GM18505 (cell line): ENCODE measurements around the gene ADGRV1.

Experiments used
- ATAC-seq: cut with Tn5 transposase; IDR thresholded peaks from one replicate; pipeline ENCODE4 v1.9.1; 2021; ENCODE audit not compliant: unreplicated experiment
- POLR2A ChIP-seq: IDR thresholded peaks from 4 replicates; pipeline ENCODE4 v1.6.1; 2011; ENCODE audit warnings: borderline replicate concordance; ENCODE audit not compliant: insufficient read depth, insufficient read length; ENCODE audit errors: extremely low read depth

ADGRV1 gene

DNA sequence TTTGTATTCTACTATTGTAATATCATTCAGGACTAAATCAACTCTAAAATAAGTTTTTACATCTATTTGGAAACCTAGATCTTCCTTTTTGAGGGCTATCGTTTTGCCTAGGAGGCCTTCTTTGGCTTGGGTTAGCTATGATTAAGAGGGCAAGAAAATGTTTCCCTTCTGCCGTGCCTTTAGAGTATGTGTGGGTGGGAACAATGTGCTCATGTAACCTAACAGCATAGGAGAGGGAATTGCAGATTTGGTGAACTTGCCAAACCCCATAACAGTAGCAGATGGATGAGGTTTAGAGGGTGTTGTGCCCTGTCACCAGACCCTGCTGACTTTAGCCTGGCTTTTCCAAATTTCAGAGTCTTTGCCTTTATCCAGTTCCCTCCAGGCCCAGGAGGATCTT, 339.0 kb downstream of the ADGRV1 start:
- no peak for TF ChIP-seq POLR2A
- no peak for ATAC-seq

DNA sequence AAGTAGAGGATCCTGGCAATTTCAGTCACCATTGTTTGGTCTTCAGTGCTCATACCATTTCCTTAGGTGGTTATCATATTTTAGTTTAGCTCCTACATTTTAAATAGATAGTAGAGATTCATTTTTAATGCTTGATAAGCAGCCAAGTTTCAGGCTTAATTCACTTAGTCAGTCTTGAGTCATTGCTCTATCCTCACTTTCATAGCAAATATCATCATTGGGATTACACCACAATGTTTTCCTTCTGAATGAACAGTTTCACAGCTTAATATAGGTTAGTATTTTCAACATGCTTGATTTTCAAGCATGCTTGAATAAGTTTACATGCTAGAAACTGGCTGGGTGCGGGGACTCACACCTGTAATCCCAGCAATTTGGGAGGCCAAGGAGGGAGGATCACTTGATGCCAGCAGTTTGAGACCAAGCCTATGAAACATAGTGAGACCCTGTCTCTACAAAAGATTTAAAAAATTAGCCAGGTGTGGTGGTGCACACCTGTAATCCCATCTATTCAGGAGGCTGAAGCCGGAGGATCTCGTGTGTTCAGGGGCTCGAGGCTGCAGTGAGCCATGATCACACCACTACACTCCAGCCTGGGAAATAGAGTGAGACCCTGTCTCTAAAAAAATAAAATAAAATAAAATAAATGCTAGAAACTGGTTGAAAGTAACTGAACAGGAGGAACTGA, 339.9 kb downstream of the ADGRV1 start:
- no peak for ATAC-seq
- no peak for TF ChIP-seq POLR2A

DNA sequence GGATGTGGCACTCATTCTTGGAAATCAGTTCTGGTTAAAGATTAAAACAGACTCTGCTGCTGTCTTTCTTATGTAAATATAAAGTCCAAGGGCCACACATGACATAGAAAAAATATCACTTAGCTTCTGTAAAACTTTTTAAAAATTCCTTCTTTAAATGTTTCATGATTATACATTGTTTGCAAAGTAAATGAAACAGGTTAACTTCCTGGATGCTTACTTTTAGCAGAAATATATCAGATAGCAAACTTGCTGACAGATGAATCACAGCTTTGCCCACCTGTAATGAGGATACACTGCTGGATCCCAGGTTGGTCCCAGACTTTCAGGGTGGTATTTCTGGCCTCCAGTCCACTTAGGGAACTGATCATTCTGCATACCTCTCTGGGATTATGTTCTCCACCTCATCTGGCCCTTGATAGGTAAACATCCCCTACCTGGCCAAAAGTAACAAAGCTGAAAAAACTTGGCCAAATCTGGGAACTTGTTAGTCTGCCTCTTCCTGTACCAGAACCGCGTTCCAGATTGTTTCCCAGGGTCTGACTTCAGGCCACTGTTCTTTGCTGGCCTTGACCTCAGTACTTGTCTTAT, 340.5 kb downstream of the ADGRV1 start:
- TF ChIP-seq POLR2A: no peak
- ATAC-seq: no peak

DNA sequence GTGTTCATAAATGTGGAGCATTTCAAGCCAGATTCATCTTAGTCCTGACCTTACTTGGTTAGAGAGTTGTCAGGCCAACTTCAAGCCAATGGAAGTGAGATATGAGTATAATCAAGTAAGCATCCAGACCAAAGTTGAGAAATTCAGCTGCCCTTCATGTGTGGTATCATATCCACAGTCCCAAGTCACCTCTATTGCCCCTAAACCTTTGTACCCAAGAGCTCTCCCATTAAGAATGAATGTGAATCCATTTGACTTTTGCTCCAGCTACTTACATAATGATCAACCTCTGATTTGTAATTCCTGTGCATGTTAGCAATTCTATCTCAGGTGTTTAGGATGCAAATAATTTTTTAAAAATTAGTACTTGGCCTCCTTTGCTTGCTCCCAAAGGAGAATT, 342.7 kb downstream of the ADGRV1 start:
- TF ChIP-seq POLR2A: no peak
- ATAC-seq: no peak

DNA sequence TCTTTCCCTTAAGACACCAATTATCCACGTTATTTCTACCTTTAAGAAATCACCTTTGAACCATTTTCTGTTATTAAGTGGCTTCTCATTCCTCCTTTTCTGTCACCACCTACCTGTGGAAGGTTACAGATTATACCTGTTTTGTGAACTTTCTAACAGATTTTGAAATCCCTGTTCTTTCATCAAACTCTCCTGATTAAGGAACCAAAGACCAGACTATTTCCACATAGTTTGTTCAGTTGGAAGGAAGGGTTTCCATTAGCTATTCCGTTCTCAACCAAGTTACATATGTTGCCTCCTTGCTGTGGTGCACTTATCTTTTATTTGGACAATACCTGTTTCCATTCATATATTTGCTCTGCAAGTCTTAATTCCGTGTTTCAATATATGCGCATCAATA, 343.6 kb downstream of the ADGRV1 start:
- ATAC-seq: no peak

DNA sequence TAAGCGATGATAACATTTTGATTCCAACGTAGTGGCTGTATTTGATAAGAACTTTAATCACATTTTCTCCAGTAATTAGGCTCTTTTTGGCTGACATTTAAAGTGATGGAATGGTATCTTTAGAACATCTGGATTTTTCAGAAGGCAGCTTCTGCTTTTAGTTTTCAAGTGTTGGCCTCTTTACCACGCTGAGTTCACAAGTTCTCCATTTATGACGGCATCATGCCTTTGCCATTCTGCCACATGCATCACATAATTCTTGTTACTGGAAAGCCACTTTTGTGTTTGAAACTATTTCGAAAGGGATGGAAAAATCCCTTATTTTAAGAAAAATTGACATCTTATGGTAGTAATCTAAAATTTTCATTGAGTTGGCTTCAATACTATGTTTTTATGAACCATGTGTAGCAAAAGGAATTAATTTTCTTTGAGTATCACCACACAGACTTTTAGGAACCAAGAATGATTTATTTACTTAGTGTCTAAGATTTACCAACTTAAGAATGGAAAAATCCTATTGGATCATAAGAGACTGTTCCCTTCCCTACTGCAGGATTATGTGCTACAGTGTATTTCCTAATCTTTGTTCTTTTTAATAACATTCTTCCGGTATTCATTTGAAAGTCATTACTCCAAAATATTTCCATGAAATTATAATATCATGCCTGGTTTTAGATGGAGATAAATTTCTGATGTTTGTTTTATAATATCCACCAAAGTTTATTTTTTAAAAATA, 344.2 kb downstream of the ADGRV1 start:
- ATAC-seq: no peak
- no peak for TF ChIP-seq POLR2A

More for the DNA sequence above, 343.6 kb downstream of the ADGRV1 start:
- TF ChIP-seq POLR2A: no peak

DNA sequence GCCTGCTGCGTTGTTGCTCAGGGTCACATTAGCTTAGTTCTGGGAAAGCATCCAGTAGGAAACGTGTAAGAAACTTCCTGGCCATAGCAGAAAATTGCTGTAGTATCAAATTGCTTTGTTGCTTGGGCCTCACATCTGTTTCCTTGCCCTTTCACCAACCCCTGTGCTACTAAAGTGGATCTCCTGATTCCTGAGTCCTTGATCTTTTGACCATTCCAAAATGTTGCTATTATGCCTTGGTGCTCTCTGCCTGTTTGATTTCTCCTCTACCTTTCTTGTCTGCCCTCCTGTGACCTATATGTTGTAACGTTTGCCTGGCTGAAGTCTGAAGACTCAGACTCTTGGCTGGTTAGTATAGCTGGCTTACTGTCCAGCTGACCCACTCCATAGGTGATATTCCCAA, 350.5 kb downstream of the ADGRV1 start:
- ATAC-seq: no peak
- no peak for TF ChIP-seq POLR2A

DNA sequence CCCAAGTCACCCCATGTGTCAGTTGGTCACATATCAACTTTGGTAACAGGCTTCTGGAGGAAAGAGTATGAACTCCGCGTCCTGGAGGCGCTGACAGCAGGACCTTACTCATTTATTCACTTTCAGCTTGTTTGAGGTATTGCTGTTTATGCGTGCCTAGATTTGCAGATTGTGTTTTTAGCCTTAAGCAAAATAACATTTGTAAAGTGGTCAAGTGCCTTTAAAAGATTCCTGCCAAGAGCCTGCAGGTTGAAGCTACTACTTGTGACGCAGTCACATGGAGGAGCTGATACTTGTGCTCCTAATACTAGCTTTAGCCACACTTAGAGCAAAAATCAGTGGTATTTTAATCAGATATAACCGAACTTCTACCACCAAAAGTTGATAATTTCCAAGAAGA, 351.3 kb downstream of the ADGRV1 start:
- no peak for TF ChIP-seq POLR2A

DNA sequence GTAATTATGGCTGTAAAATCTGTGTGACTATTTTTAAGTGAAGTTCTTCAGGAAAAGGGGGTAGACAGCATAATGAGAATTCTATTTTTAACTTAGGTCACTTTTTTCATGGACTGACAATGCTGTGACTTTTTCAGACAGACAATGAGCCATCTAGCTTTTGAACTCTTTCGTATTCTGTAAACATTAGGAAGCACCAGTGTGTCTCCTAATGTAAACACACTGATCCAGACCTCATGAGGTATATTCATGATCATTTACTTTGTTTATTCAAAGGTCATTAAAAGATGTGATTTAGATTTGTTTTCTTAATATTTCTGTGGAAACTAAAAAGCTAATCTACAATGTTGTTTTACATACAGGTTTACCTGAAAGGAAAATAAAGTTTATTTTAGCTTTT, 352.6 kb downstream of the ADGRV1 start:
- TF ChIP-seq POLR2A: no peak
- no peak for ATAC-seq

More for the DNA sequence above, 351.3 kb downstream of the ADGRV1 start:
- ATAC-seq: no peak

DNA sequence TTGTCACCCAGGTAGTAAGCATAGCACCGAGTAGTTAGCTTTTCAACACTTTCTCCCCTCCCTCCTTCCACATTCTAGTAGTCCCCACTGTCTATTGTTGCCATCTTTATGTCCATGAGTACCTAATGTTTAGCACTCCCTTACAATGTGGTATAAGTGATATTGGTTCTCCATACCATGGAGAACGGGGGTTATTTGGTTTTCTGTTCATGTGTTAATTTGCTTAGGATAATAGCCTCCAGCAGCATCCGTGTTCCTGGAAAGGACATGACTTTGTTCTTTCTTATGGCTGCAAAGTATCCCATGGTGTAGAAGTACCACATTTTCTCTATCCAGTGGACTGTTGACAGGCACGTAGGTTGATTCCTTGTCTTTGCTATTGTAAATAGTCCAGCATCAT, 353.9 kb downstream of the ADGRV1 start:
- no peak for ATAC-seq
- no peak for TF ChIP-seq POLR2A

DNA sequence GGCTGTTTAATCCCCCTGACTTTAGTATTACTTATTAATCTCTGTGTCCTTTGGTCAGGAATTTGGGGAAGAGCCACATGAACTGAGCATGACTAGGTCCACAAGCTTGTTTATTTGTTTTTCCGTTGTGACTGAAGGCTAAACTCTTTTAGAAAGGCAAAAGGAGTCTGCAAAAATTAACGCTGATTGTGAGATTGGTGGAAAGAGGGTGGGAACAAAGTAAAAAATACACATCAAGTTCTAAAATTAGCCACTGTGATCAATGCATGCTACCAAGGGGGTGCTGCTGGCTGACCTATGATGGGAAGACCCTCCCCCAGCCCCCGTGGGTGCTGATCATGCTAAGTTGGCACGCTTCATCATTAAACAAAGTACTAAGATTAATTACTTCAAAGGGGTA, 356.8 kb downstream of the ADGRV1 start:
- ATAC-seq: no peak
- no peak for TF ChIP-seq POLR2A

DNA sequence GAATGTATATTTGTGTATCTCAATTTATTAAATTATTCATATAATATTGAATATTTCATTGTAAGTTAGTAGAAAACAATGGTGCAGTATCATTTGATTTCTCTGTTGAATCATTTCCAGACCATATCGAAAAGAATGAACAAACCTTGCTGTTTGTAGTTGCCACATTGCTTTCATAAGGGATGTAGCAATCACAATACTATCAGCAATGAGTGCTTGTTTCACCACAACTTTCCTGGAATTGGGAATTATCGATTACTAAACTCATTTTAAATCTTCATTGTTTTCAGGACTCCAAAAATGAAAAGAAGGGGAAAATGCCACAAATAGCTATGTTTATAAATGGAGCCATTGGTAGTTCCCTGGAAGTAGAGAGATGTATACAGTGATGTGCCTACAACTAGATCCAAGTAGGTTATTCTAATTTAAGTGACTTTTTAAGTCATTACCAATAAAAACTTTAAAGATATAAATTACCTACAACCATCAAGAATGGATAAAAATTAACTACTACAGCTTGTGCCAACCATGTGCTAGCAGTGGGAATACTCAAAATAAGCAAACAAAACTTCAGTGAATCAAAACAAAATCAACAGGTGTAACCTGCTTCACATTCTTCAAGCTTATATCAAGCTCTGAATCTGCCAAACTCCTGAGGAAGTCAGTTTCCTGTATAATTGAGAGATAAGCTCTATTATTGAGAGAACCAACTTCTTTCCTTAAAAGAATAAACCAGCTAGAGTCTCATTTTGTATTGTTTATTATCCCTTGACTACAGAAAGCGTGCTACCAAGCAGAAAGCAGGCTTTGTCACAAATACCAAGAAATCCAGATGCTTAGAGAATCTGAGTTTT, 358.6 kb downstream of the ADGRV1 start:
- TF ChIP-seq POLR2A: no peak
- no peak for ATAC-seq
